ENCODE results near the gene MTX1. TPM values are rescaled to one million over a fixed set of nuclear protein-coding genes. Genes with fewer than 3 reads are reported as not detected.

The MTX1 gene
- total RNA-seq, 3 donors from 2014 or later (not counting 1 experiment from before 2014, with no cell fraction given), result 22.3 to 28.5 (median 27.9) TPM

GRCh38 chr1:155206891-155207805, 1.3 kb upstream of the MTX1 start:
- H3K4me1 ChIP-seq (ENCODE audit: control insufficient read depth, insufficient read depth, low read length), result peaks cover 26% of the 10 kb centered on the region
- no peaks in the 10 kb centered on the region for H3K9me3 ChIP-seq (ENCODE audit: control insufficient read depth, insufficient read depth, low read length)
- DNase-seq, result peak; percentile 87 to 95
- H3K36me3 ChIP-seq (ENCODE audit: control insufficient read depth, insufficient read depth, low read length), result no peaks in the 10 kb centered on the region
- no peaks in the 10 kb centered on the region for H3K9me3 Mint-ChIP-seq
- H3K27me3 ChIP-seq (ENCODE audit: control insufficient read depth, insufficient read depth, low read length), result no peaks in the 10 kb centered on the region
- intact Hi-C loops (cut with micrococcal nuclease), result loop anchor here (1.0 to 5.0 kb wide), 4 partner anchors 19 to 385 kb away; no protein-coding TSS in a partner anchor
- H3K27ac ChIP-seq (ENCODE audit: low read length), result peak overlapping the region; percentile 100
- H3K27ac Mint-ChIP-seq, result peak overlapping the region; percentile 92 to 96
- TF ChIP-seq CTCF (IDR thresholded peaks at IDR 0.05), result peak; percentile 92
- no peaks in the 10 kb centered on the region for H3K36me3 Mint-ChIP-seq
- peak; percentile 31 to 51 (median 50) for ATAC-seq
- no peaks in the 10 kb centered on the region for H3K27me3 Mint-ChIP-seq (ENCODE audit: low read depth in 2 of 2)
- H3K4me3 ChIP-seq (ENCODE audit: low read length), result no peak overlapping the region
- WGBS (ENCODE audit: insufficient coverage), result 40% methylated on average over 13 of the region's 13 CpGs
- H3K4me3 Mint-ChIP-seq, result peak overlapping the region; percentile 60
- H3K4me1 Mint-ChIP-seq, result peaks cover 25 to 33% of the 10 kb centered on the region in 2 donors

- no peaks in the 10 kb centered on the region for H3K36me3 ChIP-seq (ENCODE audit: control insufficient read depth, insufficient read depth, low read length)
- no peaks in the 10 kb centered on the region for H3K9me3 ChIP-seq (ENCODE audit: control insufficient read depth, insufficient read depth, low read length)
- Mint-ChIP-seq H3K27me3 (ENCODE audit: low read depth in 2 of 2) (no peaks in the 10 kb centered on the region), H3K9me3 (no peaks in the 10 kb centered on the region), H3K4me3 (peak within 1 kb of the TSS; percentile 94), H3K27ac (peak within 1 kb of the TSS; percentile 92 to 96), H3K4me1 (peaks cover 25 to 33% of the 10 kb centered on the region in 2 donors), H3K36me3 (no peaks in the 10 kb centered on the region)
- intact Hi-C loops (cut with micrococcal nuclease), result loop anchor here (1.0 to 5.0 kb wide), 4 partner anchors 18 to 384 kb away; no protein-coding TSS in a partner anchor
- DNase-seq, result no peak
- peak within 1 kb of the TSS; percentile 81 for H3K4me3 ChIP-seq (ENCODE audit: low read length)
- no peak for ATAC-seq
- H3K4me1 ChIP-seq (ENCODE audit: control insufficient read depth, insufficient read depth, low read length), result peaks cover 26% of the 10 kb centered on the region
- WGBS (ENCODE audit: insufficient coverage), result 37% methylated on average over 13 of the region's 17 CpGs
- TF ChIP-seq CTCF (IDR thresholded peaks at IDR 0.05), result no peak
- peak within 1 kb of the TSS; percentile 100 for H3K27ac ChIP-seq (ENCODE audit: low read length)
- H3K27me3 ChIP-seq (ENCODE audit: control insufficient read depth, insufficient read depth, low read length), result no peaks in the 10 kb centered on the region
These were observed 522 bp upstream of the MTX1 start, which contains the start of gene THBS3 for GRCh38 chr1:155207806-155208540. TSS of gene THBS3 (minus strand) at chr1:155207897. CDS start at chr1:155207876, 21 bp downstream.

GRCh38 chr1:155209312-155209721, 822 bp downstream of the MTX1 start:
- Mint-ChIP-seq H3K4me1 (peaks cover 25 to 33% of the 10 kb centered on the region in 2 donors), H3K4me3 (peak overlapping the region; percentile 94), H3K36me3 (no peaks in the 10 kb centered on the region), H3K27me3 (ENCODE audit: low read depth in 2 of 2) (no peaks in the 10 kb centered on the region), H3K9me3 (no peaks in the 10 kb centered on the region), H3K27ac (peak overlapping the region; percentile 92 to 96)
- 6% methylated on average over 13 of the region's 13 CpGs for WGBS (ENCODE audit: insufficient coverage)
- no peak for DNase-seq
- no peaks in the 10 kb centered on the region for H3K27me3 ChIP-seq (ENCODE audit: control insufficient read depth, insufficient read depth, low read length)
- intact Hi-C loops (cut with micrococcal nuclease), result loop anchor here (5.0 kb wide), 1 partner anchor 383 kb away; no protein-coding TSS in a partner anchor
- peak overlapping the region; percentile 81 for H3K4me3 ChIP-seq (ENCODE audit: low read length)
- no peak for ATAC-seq
- H3K27ac ChIP-seq (ENCODE audit: low read length), result peak overlapping the region; percentile 100
- H3K9me3 ChIP-seq (ENCODE audit: control insufficient read depth, insufficient read depth, low read length), result no peaks in the 10 kb centered on the region
- peaks cover 26% of the 10 kb centered on the region for H3K4me1 ChIP-seq (ENCODE audit: control insufficient read depth, insufficient read depth, low read length)
- TF ChIP-seq CTCF (IDR thresholded peaks at IDR 0.05), result no peak
- H3K36me3 ChIP-seq (ENCODE audit: control insufficient read depth, insufficient read depth, low read length), result no peaks in the 10 kb centered on the region

All from natural killer cell (primary cell).